K562 (cell line): ENCODE data around the gene LRRC43. TPM values are rescaled to one million over a fixed set of nuclear protein-coding genes. Genes with fewer than 3 reads are reported as not detected.

Experiments used
- ATAC-seq: fragments of 200-7000 bp; cut with Tn5 transposase; 3 replicates; pipeline ENCODE4 v1.9.1; 2020; ENCODE audit warnings: moderate library complexity
- BruUV-seq: library from RNA; stranded (reverse); fragments of 400-500 nt; replicated peaks from 2 replicates; lab custom pipeline; 2021; lab: Mats Ljungman, UMichigan
- CTCF ChIA-PET: fragments of 300-600 bp; formaldehyde crosslinking; extraction: SDS; loops from one replicate; lab custom pipeline; 2021; ENCODE audit warnings: low intra/inter-chr PET ratio; lab: Yijun Ruan, JAX
- POLR2A ChIA-PET: fragments of 300-600, 350-650 bp; sonication (Branson Sonifier 250); formaldehyde crosslinking; extraction: SDS; loops from one replicate; lab custom pipeline; 2021; ENCODE audit warnings: antibody characterized with exemption, inconsistent platforms; lab: Yijun Ruan, JAX
- DNase-seq, 4 experiments: peaks; one replicate each; pipeline versions ENCODE4 v3.0.0 to v3.0.0-alpha.2; 2011 to 2018; ENCODE audit warnings: low spot score in 3 of 4, mixed read lengths in 3 of 4; ENCODE audit errors: extremely low read depth in 1 of 4
- FAIRE-seq: peaks from 2 replicates; lab custom pipeline; 2011; peaks lifted over from hg19 to GRCh38; lab: Jason Lieb, UNC
- H2AFZ ChIP-seq: 2 replicates; pipeline ENCODE4 v1.6.0; 2011; ENCODE audit warnings: low read depth, low read length, control low read depth, inconsistent platforms
- H3K27ac ChIP-seq: fragments of 200-600 bp; 3 replicates; pipeline ENCODE4 v1.8.0; 2011; ENCODE audit warnings: low read depth, mild to moderate bottlenecking, control low read depth, inconsistent platforms, low read length, moderate library complexity, mixed read lengths; ENCODE audit errors: extremely low read depth
- H3K27me3 ChIP-seq, 2 experiments: fragments of 300-600 bp in 1 of 2; 2 replicates in 1 of 2; 3 replicates in 1 of 2; pipeline versions ENCODE4 v1.6.0 to v1.8.0; 2011; ENCODE audit warnings: inconsistent platforms in 2 of 2, low read length in 2 of 2, mild to moderate bottlenecking in 1 of 2, mixed read lengths in 1 of 2, moderate library complexity in 1 of 2; ENCODE audit not compliant: control insufficient read depth in 2 of 2, insufficient read depth in 2 of 2
- H3K36me3 ChIP-seq: fragments of 300-600 bp; 3 replicates; pipeline ENCODE4 v1.8.0; 2011; ENCODE audit warnings: mild to moderate bottlenecking, low read length, inconsistent platforms; ENCODE audit not compliant: control insufficient read depth, insufficient read depth
- H3K4me1 ChIP-seq, 2 experiments: fragments of 200-600 bp in 1 of 2; replicated peaks in 1 of 2; 2 replicates in 1 of 2; 3 replicates in 1 of 2; pipeline versions ENCODE4 v1.5.1 to v1.8.0; 2011; ENCODE audit warnings: inconsistent platforms in 2 of 2, low read length in 2 of 2, mild to moderate bottlenecking in 1 of 2, mixed read lengths in 1 of 2, moderate library complexity in 1 of 2; ENCODE audit not compliant: control insufficient read depth in 2 of 2, insufficient read depth in 2 of 2
- H3K4me2 ChIP-seq: 2 replicates; pipeline ENCODE4 v1.6.1; 2011; ENCODE audit warnings: low read length, control low read depth, inconsistent platforms, mixed read lengths; ENCODE audit not compliant: insufficient read depth
- H3K4me3 ChIP-seq: fragments of 200-600 bp; sonication (generic), shearing (Covaris generic); 2 replicates; pipeline ENCODE4 v1.5.1; 2016; ENCODE audit warnings: control low read depth, inconsistent platforms
- H3K79me2 ChIP-seq: fragments of 200-600 bp; 3 replicates; pipeline ENCODE4 v1.8.0; 2011; ENCODE audit warnings: low read length, inconsistent platforms; ENCODE audit not compliant: control insufficient read depth, insufficient read depth
- H3K9ac ChIP-seq, 2 experiments: 2 replicates each; pipeline versions ENCODE4 v1.6.0 to v1.6.1; 2011; ENCODE audit warnings: low read depth in 2 of 2, low read length in 2 of 2, control low read depth in 1 of 2, inconsistent platforms in 1 of 2, mild to moderate bottlenecking in 1 of 2, mixed read lengths in 1 of 2; ENCODE audit not compliant: insufficient read depth in 1 of 2
- H3K9me1 ChIP-seq: one replicate; pipeline ENCODE4 v1.6.0; 2011; ENCODE audit warnings: inconsistent platforms, mild to moderate bottlenecking, low read length, moderate library complexity; ENCODE audit not compliant: control insufficient read depth, insufficient read depth
- H3K9me3 ChIP-seq: replicated peaks from 2 replicates; pipeline ENCODE4 v1.5.1; 2011; ENCODE audit warnings: low read depth, low read length, inconsistent platforms; ENCODE audit not compliant: control insufficient read depth, insufficient read depth
- H4K20me1 ChIP-seq: replicated peaks from 2 replicates; pipeline ENCODE4 v1.6.1; 2011; ENCODE audit warnings: low read length, inconsistent platforms, mixed read lengths; ENCODE audit not compliant: control insufficient read depth, insufficient read depth
- ARHGAP35 ChIP-seq: fragments of 450-650 bp; IDR thresholded peaks from 2 replicates; pipeline ENCODE4 v1.6.1; 2018; ENCODE audit not compliant: partially characterized antibody
- CBFA2T3 ChIP-seq: fragments of 450-650 bp; IDR thresholded peaks from 2 replicates; pipeline ENCODE4 v1.6.1; 2017
- CCNT2 ChIP-seq: IDR thresholded peaks from 2 replicates; pipeline ENCODE4 v1.6.1; 2011; ENCODE audit warnings: borderline replicate concordance, low read depth, mild to moderate bottlenecking, moderate library complexity, mixed read lengths, low read length; ENCODE audit not compliant: insufficient read length; ENCODE audit errors: extremely low read depth
- CHAMP1 ChIP-seq: fragments of 450-650 bp; IDR thresholded peaks from 2 replicates; pipeline ENCODE4 v1.6.1; 2016; ENCODE audit warnings: mild to moderate bottlenecking
- FIP1L1 ChIP-seq: fragments of 200-400 bp; formaldehyde crosslinking; IDR thresholded peaks from 2 replicates; pipeline ENCODE4 v1.6.1; 2018; ENCODE audit warnings: mild to moderate bottlenecking, low read depth, low read length; ENCODE audit not compliant: poor library complexity, severe bottlenecking
- POLR2G ChIP-seq: fragments of 200-400 bp; formaldehyde crosslinking; IDR thresholded peaks from 2 replicates; pipeline ENCODE4 v1.6.1; 2017; ENCODE audit warnings: low read depth, mild to moderate bottlenecking, antibody characterized with exemption, low read length, moderate library complexity
- PTBP1 ChIP-seq: fragments of 200-400 bp; formaldehyde crosslinking; IDR thresholded peaks from 2 replicates; pipeline ENCODE4 v1.6.1; 2017; ENCODE audit warnings: low read depth, low read length
- RAD21 ChIP-seq, 2 experiments: fragments of 250-450 bp in 1 of 2; fragments of 450-650 bp in 1 of 2; sonication (Bioruptor Pico) in 1 of 2; formaldehyde crosslinking in 1 of 2; IDR thresholded peaks in 1 of 2; conservative IDR thresholded peaks in 1 of 2; 2 replicates each; pipeline versions ENCODE4 v1.4.0 to v1.8.0; 2020 to 2022; ENCODE audit warnings: mild to moderate bottlenecking in 2 of 2, moderate library complexity in 1 of 2
- RBM22 ChIP-seq: fragments of 200-400 bp; formaldehyde crosslinking; IDR thresholded peaks from 2 replicates; pipeline ENCODE4 v1.6.1; 2018; ENCODE audit warnings: low read length, low read depth; ENCODE audit not compliant: poor library complexity, severe bottlenecking
- TARDBP ChIP-seq: fragments of 450-650 bp; IDR thresholded peaks from 2 replicates; pipeline ENCODE4 v1.6.1; 2016
- ZNF23 ChIP-seq: fragments of 250-450 bp; sonication (Bioruptor Pico); IDR thresholded peaks from 2 replicates; pipeline ENCODE4 v1.4.0; 2020; ENCODE audit warnings: mild to moderate bottlenecking
- ZNF586 ChIP-seq: fragments of 450-650 bp; formaldehyde crosslinking; conservative IDR thresholded peaks from 2 replicates; pipeline ENCODE4 v1.4.0; 2020; ENCODE audit warnings: mild to moderate bottlenecking, moderate library complexity
- WGBS: fragments of 100-300 bp; shearing (Covaris generic); methylation state at CpG from one replicate; pipeline ENCODE4 v1.1.6; 2016; ENCODE audit warnings: low coverage, mixed read lengths; ENCODE audit not compliant: insufficient coverage; ENCODE audit errors: missing lambda C conversion rate; 5-methylcytosine and 5-hydroxymethylcytosine counted together
- in situ Hi-C: fragments of 300-500 bp; cut with MboI; formaldehyde crosslinking; loops from 4 replicates; pipeline ENCODE4 v1.15.0; 2018; ENCODE audit warnings: inconsistent platforms, mixed read lengths
- intact Hi-C: fragments of 100-400 bp; cut with micrococcal nuclease; formaldehyde crosslinking; loops from 2 replicates; pipeline ENCODE4 v1.14.2; 2022
- polyA plus RNA-seq, 8 experiments: library from polyadenylated mRNA; depleted of rRNA in 4 of 8; stranded (reverse) in 5 of 8; unstranded in 3 of 8; fragments of >200 nt; fragmentation: Nextera tagmentation in 2 of 8; fragmentation: Illumina TruSeq in 1 of 8; extraction: Ambion mirVana in 2 of 8; extraction: Trizol in 1 of 8; gene quantifications; 2 replicates each; pipeline versions ENCODE4 v1.2.1 to v1.2.3, GENCODE V29; 2011 to 2014; ENCODE audit warnings: inconsistent platforms in 1 of 8, missing spikeins in 1 of 8
- total RNA-seq, 7 experiments: library from RNA; depleted of rRNA in 6 of 7; stranded (reverse); fragments of >200 nt in 6 of 7; fragmentation: Illumina TruSeq in 2 of 7; extraction: Trizol in 2 of 7; gene quantifications; 2 replicates each; pipeline versions ENCODE4 v1.2.1 to v1.2.3, GENCODE V29; 2011 to 2021; ENCODE audit warnings: low replicate concordance in 1 of 7

Gene LRRC43
- total and polyA plus RNA-seq, 9 of the 15 experiments (the other 6 are each of a cell fraction or from before 2014, with no cell fraction given) = 0.19 TPM; not detected in 8

GRCh38 chr12:122138181-122138580 is 44.7 kb upstream of the LRRC43 start:
- DNase-seq (no peak), ATAC-seq (no peak), FAIRE-seq (no peak)
- ChIA-PET CTCF (no interaction called here), POLR2A (interaction anchor here (0.6 to 1.3 kb wide), 5 partner anchors 10 to 350 kb away, joined by 3 to 7 read pairs (median 4); partner anchors contain the start of gene SETD1B)
- Histone ChIP-seq H2AFZ (no peak overlapping the region), H3K9me1 (no peaks in the 10 kb centered on the region), H3K4me2 (no peak overlapping the region), H3K27ac (no peak overlapping the region), H3K4me3 (no peak overlapping the region), H3K9ac (peak overlapping the region in 1 of 2 experiments; percentile 43; a peak in 2 of 4 replicates), H3K36me3 (peaks cover 88% of the 10 kb centered on the region), H3K9me3 (no peaks in the 10 kb centered on the region), H3K79me2 (no peaks in the 10 kb centered on the region), H3K4me1 (peaks cover 0 to 22% of the 10 kb centered on the region in 2 experiments; a peak in 1 of 5 replicates), H4K20me1 (peaks cover 9% of the 10 kb centered on the region; the same call in 1 of the 2 replicates), H3K27me3 (no peaks in the 10 kb centered on the region)
- TF ChIP-seq ARHGAP35 (no peak), RAD21 (CRISPR knock-in tag; conservative IDR thresholded peaks at IDR 0.05 in 1 of 2, IDR thresholded peaks at IDR 0.05 in 1 of 2) (no peak), ZNF23 (CRISPR knock-in tag) (no peak), PTBP1 (no peak), CBFA2T3 (no peak), CHAMP1 (no peak), CCNT2 (peak; percentile 17), TARDBP (no peak), POLR2G (peak; percentile 71), FIP1L1 (no peak), RBM22 (peak; percentile 13), ZNF586 (CRISPR knock-in tag) (no peak)
- 91% methylated on average over 11 of the region's 11 CpGs for WGBS
- BruUV-seq = no TSS peak
- intact Hi-C loops = no loop called here
- in situ Hi-C loops = no loop called here
